ENCODE results near the gene GPC6.
"Not testable (repeated sequence)": the region's sequence is repeated elsewhere in the genome, so short reads cannot be mapped to it uniquely, and the experiment has no call there.

The GPC6 gene

GRCh38 chr13:93480553-93481106 is 254.0 kb downstream of the GPC6 start:
- in situ Hi-C loops (cut with HindIII; ENCODE audit: low sequenced_read_pairs), result no loop called here
- no peak for DNase-seq (ENCODE audit: low read depth)
- TF ChIP-seq, protein P1, sequence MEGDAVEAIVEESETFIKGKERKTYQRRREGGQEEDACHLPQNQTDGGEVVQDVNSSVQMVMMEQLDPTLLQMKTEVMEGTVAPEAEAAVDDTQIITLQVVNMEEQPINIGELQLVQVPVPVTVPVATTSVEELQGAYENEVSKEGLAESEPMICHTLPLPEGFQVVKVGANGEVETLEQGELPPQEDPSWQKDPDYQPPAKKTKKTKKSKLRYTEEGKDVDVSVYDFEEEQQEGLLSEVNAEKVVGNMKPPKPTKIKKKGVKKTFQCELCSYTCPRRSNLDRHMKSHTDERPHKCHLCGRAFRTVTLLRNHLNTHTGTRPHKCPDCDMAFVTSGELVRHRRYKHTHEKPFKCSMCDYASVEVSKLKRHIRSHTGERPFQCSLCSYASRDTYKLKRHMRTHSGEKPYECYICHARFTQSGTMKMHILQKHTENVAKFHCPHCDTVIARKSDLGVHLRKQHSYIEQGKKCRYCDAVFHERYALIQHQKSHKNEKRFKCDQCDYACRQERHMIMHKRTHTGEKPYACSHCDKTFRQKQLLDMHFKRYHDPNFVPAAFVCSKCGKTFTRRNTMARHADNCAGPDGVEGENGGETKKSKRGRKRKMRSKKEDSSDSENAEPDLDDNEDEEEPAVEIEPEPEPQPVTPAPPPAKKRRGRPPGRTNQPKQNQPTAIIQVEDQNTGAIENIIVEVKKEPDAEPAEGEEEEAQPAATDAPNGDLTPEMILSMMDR (IDR thresholded peaks at IDR 0.05; ENCODE audit: low read depth, low read length, missing control alignments), result no peak
- no peak overlapping the region for H3K4me3 ChIP-seq (ENCODE audit: low read depth, low read length)

DNA sequence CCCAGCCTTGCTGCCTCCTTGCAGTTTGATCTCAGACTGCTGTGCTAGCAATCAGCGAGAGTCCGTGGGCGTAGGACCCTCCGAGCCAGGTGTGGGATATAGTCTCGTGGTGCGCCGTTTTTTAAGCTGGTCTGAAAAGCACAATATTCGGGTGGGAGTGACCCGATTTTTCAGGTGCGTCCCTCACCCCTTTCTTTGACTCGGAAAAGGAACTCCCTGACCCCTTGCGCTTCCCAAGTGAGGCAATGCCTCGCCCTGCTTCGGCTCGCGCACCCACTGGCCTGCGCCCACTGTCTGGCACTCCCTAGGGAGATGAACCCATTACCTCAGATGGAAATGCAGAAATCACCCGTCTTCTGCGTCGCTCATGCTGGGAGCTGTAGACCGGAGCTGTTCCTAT is 269.5 kb downstream of the GPC6 start:
- H3K4me3 ChIP-seq (ENCODE audit: low read depth, low read length); in situ Hi-C loops (cut with HindIII; ENCODE audit: low sequenced_read_pairs); DNase-seq (ENCODE audit: low read depth): not testable (repeated sequence)

GRCh38 chr13:93496985-93497673 is 270.5 kb downstream of the GPC6 start:
- TF ChIP-seq, protein P1 (IDR thresholded peaks at IDR 0.05; ENCODE audit: low read depth, low read length, missing control alignments), result no peak
- no peak for DNase-seq (ENCODE audit: low read depth)

GRCh38 chr13:93499991-93500390 is 273.4 kb downstream of the GPC6 start:
- no peak for DNase-seq (ENCODE audit: low read depth)
- in situ Hi-C loops (cut with HindIII; ENCODE audit: low sequenced_read_pairs), result no loop called here
- TF ChIP-seq, protein P1 (IDR thresholded peaks at IDR 0.05; ENCODE audit: low read depth, low read length, missing control alignments), result no peak
- H3K4me3 ChIP-seq (ENCODE audit: low read depth, low read length), result no peak overlapping the region

More at GRCh38 chr13:93496985-93497673, 270.5 kb downstream of the GPC6 start:
- in situ Hi-C loops (cut with HindIII; ENCODE audit: low sequenced_read_pairs), result no loop called here
- no peak overlapping the region for H3K4me3 ChIP-seq (ENCODE audit: low read depth, low read length)

DNA sequence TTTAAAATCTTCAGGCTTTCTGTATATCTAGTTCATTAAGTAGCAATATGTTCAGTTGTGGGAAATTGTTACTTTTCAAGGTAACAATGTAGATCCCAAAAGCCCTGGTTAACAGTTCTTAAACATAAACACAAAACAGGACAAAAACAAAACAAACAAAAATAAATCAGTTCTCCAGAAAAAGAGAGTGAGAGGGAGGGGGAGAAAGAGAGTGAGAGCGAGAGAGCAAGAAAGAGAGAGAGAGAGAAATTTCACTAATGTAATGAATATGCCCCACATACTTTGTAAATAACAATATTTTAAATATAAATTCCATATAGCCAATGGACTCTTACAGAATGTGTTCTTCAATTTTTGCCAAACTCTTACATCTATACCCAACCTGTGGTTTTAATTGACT is 275.5 kb downstream of the GPC6 start:
- TF ChIP-seq, protein P1 (IDR thresholded peaks at IDR 0.05; ENCODE audit: low read depth, low read length, missing control alignments), result no peak
- in situ Hi-C loops (cut with HindIII; ENCODE audit: low sequenced_read_pairs), result no loop called here
- DNase-seq (ENCODE audit: low read depth), result no peak
- H3K4me3 ChIP-seq (ENCODE audit: low read depth, low read length), result no peak overlapping the region

- in situ Hi-C loops (cut with HindIII; ENCODE audit: low sequenced_read_pairs), result no loop called here
- DNase-seq (ENCODE audit: low read depth), result no peak
- H3K4me3 ChIP-seq (ENCODE audit: low read depth, low read length), result no peak overlapping the region
- TF ChIP-seq, protein P1 (IDR thresholded peaks at IDR 0.05; ENCODE audit: low read depth, low read length, missing control alignments), result no peak
Observed at GRCh38 chr13:93502987-93503615, 276.5 kb downstream of the GPC6 start.
